Measurements from ENCODE around the gene CCL1.
A peak's percentile ranks its signal among the peaks of the same experiment; 100 is the strongest.

GRCh38 chr17:34378664-34379101 lies 15.7 kb upstream of the CCL1 start:
- peak; percentile 18 for TF ChIP-seq CTCF (IDR thresholded peaks at IDR 0.05; ENCODE audit: borderline replicate concordance, extremely low read depth, low read length, poor library complexity, severe bottlenecking)
- no peak for TF ChIP-seq EZH2 (IDR thresholded peaks at IDR 0.05; ENCODE audit: borderline replicate concordance, low read depth, low read length, severe bottlenecking)

Measured in DND-41 (cell line).